Chondrocyte (in vitro differentiated cells): ENCODE results near the gene SLAMF9. TPM values are rescaled to one million over a fixed set of nuclear protein-coding genes. Genes with fewer than 3 reads are reported as not detected.

Experiments used
- DNase-seq: peaks from one replicate; pipeline ENCODE4 v3.0.0; 2021; ENCODE audit warnings: mixed read lengths, low spot score
- H3K27ac Mint-ChIP-seq: one replicate; pipeline ENCODE4 v1.8.0; 2021; ENCODE audit warnings: mild to moderate bottlenecking, moderate library complexity, mixed read lengths; ENCODE audit not compliant: unreplicated experiment
- H3K27me3 Mint-ChIP-seq: 2 replicates; pipeline ENCODE4 v1.8.0; 2021; ENCODE audit warnings: low read depth, mixed read lengths
- H3K36me3 Mint-ChIP-seq: 2 replicates; pipeline ENCODE4 v1.8.0; 2021; ENCODE audit warnings: low read depth, mixed read lengths
- H3K4me1 Mint-ChIP-seq: 2 replicates; pipeline ENCODE4 v1.8.0; 2021; ENCODE audit warnings: low read depth, mild to moderate bottlenecking, mixed read lengths
- H3K4me3 Mint-ChIP-seq: one replicate; pipeline ENCODE4 v1.8.0; 2021; ENCODE audit warnings: mild to moderate bottlenecking, moderate library complexity, mixed read lengths; ENCODE audit not compliant: unreplicated experiment
- H3K9me3 Mint-ChIP-seq: 2 replicates; pipeline ENCODE4 v1.8.0; 2021; ENCODE audit warnings: low read depth, mixed read lengths
- total RNA-seq: library from RNA; stranded (reverse); gene quantifications from 3 replicates; pipeline ENCODE4 v1.2.1, GENCODE V29; 2021
- TF ChIP-seq, protein P1 (sequence below): fragments of 200-600 bp; sonication (generic); IDR thresholded peaks from 2 replicates; pipeline ENCODE4 v1.5.0; 2021; ENCODE audit warnings: antibody characterized with exemption, mild to moderate bottlenecking, moderate library complexity

The SLAMF9 gene
- total RNA-seq, 1 donor from 2014 or later, result not detected

GRCh38 chr1:159944623-159945455 lies 9.2 kb downstream of the SLAMF9 start:
- Mint-ChIP-seq H3K4me3 (peak overlapping the region; percentile 68), H3K27me3 (peaks cover 31% of the 10 kb centered on the region), H3K36me3 (no peaks in the 10 kb centered on the region), H3K27ac (no peak overlapping the region), H3K9me3 (no peaks in the 10 kb centered on the region), H3K4me1 (peaks cover 13% of the 10 kb centered on the region)
- no peak for DNase-seq
- TF ChIP-seq, protein P1, sequence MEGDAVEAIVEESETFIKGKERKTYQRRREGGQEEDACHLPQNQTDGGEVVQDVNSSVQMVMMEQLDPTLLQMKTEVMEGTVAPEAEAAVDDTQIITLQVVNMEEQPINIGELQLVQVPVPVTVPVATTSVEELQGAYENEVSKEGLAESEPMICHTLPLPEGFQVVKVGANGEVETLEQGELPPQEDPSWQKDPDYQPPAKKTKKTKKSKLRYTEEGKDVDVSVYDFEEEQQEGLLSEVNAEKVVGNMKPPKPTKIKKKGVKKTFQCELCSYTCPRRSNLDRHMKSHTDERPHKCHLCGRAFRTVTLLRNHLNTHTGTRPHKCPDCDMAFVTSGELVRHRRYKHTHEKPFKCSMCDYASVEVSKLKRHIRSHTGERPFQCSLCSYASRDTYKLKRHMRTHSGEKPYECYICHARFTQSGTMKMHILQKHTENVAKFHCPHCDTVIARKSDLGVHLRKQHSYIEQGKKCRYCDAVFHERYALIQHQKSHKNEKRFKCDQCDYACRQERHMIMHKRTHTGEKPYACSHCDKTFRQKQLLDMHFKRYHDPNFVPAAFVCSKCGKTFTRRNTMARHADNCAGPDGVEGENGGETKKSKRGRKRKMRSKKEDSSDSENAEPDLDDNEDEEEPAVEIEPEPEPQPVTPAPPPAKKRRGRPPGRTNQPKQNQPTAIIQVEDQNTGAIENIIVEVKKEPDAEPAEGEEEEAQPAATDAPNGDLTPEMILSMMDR, result no peak

DNA sequence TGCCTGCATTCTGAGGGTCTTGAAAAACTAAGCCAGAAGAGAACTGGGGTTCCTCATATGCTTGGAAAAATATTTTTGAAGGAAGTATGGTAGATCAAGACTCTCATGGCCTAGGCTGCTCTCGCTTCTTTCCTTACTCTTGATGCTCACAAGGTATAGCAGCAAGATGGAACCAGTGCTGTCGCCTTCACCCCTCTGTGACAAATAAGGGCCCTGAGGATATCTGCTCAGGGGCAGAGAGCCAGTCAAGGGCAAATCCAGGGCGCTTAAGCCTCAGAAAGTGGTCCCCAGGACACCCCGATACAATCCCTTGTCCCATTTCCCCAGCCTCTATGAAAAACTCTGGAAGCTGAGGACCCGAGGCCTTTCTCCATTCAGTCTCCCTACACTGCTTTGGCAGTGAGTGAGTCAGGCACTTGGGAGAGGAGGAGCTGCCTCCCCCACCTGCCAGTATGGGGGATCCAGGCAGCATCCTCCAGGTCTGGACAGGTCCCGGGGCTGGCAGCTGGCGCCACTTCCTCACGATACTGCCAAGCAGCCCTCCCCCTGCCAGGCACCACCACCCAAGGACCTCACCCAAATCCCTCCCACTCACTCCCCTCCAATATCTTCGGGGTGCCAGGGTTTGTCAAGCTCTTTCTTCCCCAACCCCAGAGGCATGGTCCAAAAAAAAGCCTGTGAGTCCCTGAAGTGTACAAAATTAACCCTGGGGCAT lies 10.0 kb downstream of the SLAMF9 start:
- Mint-ChIP-seq H3K27me3 (peaks cover 33% of the 10 kb centered on the region), H3K9me3 (no peaks in the 10 kb centered on the region), H3K36me3 (no peaks in the 10 kb centered on the region), H3K27ac (no peak overlapping the region), H3K4me1 (peaks cover 13% of the 10 kb centered on the region), H3K4me3 (no peak overlapping the region)
- TF ChIP-seq, protein P1, result no peak
- DNase-seq, result no peak

DNA sequence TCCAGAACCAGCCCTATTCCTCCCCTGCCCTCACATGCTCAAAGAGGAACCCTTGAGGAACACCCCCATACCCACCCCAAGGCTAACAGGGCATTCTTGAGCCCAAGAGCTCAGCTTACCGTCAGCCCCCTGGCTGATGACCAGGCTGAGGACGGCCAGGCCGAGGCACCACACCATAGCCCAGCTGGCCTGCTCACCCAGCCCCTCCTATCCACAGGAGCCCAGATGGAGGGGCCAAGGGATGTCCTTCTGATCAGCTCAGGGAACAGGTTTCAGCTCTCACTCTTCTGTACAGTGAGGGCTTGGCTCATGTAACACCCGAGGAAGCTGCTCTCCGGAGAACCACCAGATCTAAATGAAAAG lies 10.8 kb downstream of the SLAMF9 start:
- TF ChIP-seq, protein P1, result no peak
- no peak overlapping the region for H3K4me3 Mint-ChIP-seq
- peaks cover 41% of the 10 kb centered on the region for H3K27me3 Mint-ChIP-seq
- DNase-seq, result no peak
- peaks cover 13% of the 10 kb centered on the region for H3K4me1 Mint-ChIP-seq
- H3K36me3 Mint-ChIP-seq, result no peaks in the 10 kb centered on the region
- H3K27ac Mint-ChIP-seq, result no peak overlapping the region
- no peaks in the 10 kb centered on the region for H3K9me3 Mint-ChIP-seq

DNA sequence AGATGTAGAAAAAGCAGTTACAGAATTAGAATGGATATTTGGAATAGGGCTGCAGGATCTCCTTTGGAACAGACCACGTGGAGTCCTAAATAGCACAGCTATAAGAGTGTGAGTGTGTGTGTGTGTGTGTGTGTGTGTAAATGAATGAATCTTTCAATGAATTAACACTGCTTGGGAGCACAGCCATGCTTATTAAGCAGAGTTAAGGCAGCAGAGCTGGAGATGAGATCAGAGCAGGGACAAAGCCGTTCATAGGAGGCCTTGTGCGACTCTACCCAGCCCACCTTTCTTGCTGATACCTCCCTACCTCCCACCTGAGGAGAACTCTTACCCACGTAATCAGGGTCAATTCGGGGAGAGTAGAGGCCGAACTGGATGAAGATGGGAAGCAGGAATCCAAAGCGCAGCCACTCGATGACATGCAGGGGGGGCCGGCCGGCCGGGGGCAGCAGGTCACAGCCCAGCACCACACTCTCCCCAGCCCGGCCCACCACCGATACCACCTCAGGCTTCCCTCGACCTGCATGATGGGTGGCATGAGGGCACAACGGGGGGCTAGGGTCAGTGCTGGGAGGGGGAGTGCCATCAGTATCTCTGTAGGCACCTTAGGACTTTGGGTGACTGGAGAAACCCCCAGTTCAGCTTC lies 11.3 kb downstream of the SLAMF9 start:
- Mint-ChIP-seq H3K9me3 (no peaks in the 10 kb centered on the region), H3K27me3 (peaks cover 42% of the 10 kb centered on the region), H3K27ac (no peak overlapping the region), H3K4me3 (no peak overlapping the region), H3K4me1 (peaks cover 13% of the 10 kb centered on the region), H3K36me3 (no peaks in the 10 kb centered on the region)
- no peak for DNase-seq
- TF ChIP-seq, protein P1, result no peak
